HepG2 (cell line): ENCODE measurements around the gene RASSF10. TPM values are rescaled to one million over a fixed set of nuclear protein-coding genes. Genes with fewer than 3 reads are reported as not detected.

ENCODE experiments used
- ATAC-seq: fragments of 200-7000 bp; cut with Tn5 transposase; 3 replicates; pipeline ENCODE4 v1.9.1; 2020; ENCODE audit warnings: mild to moderate bottlenecking, moderate library complexity
- BruUV-seq: library from RNA; stranded (reverse); fragments of 400-500 nt; replicated peaks from 2 replicates; lab custom pipeline; 2021; lab: Mats Ljungman, UMichigan
- CTCF ChIA-PET: fragments of 300-600 bp; formaldehyde crosslinking; extraction: SDS; loops from one replicate; lab custom pipeline; 2021; ENCODE audit warnings: low total read pairs, inconsistent platforms, low intra/inter-chr PET ratio; lab: Yijun Ruan, JAX
- POLR2A ChIA-PET: fragments of 350-600 bp; sonication (Branson Sonifier 250); formaldehyde crosslinking; loops from one replicate; lab custom pipeline; 2020; ENCODE audit warnings: antibody characterized with exemption, inconsistent platforms; lab: Yijun Ruan, JAX
- DNase-seq: peaks from one replicate; pipeline ENCODE4 v3.0.0-alpha.2; 2015; ENCODE audit warnings: low spot score
- FAIRE-seq: peaks from 3 replicates; lab custom pipeline; 2011; peaks lifted over from hg19 to GRCh38; lab: Jason Lieb, UNC
- H2AFZ ChIP-seq: one replicate; pipeline ENCODE4 v1.6.1; 2011; ENCODE audit warnings: low read length, inconsistent platforms
- H3K27ac ChIP-seq: fragments of 300-600 bp; 3 replicates; pipeline ENCODE4 v1.8.0; 2011; ENCODE audit warnings: mixed run types, mild to moderate bottlenecking, mixed read lengths, low read length, inconsistent platforms; ENCODE audit not compliant: insufficient read depth; ENCODE audit errors: extremely low read length
- H3K27me3 ChIP-seq, 2 experiments: fragments of 200-600 bp in 1 of 2; 2 replicates in 1 of 2; 3 replicates in 1 of 2; pipeline versions ENCODE4 v1.6.0 to v1.8.0; 2011; ENCODE audit warnings: low read length in 2 of 2, mild to moderate bottlenecking in 2 of 2, moderate library complexity in 2 of 2, inconsistent platforms in 1 of 2; ENCODE audit not compliant: insufficient read depth in 2 of 2, control insufficient read depth in 1 of 2
- H3K36me3 ChIP-seq, 2 experiments: fragments of 200-600 bp in 1 of 2; replicated peaks in 1 of 2; 2 replicates in 1 of 2; 3 replicates in 1 of 2; pipeline versions ENCODE4 v1.5.1 to v1.8.0; 2011; ENCODE audit warnings: low read length in 2 of 2, inconsistent platforms in 1 of 2; ENCODE audit not compliant: insufficient read depth in 2 of 2, control insufficient read depth in 1 of 2
- H3K4me1 ChIP-seq: 2 replicates; pipeline ENCODE4 v1.5.1; 2012; ENCODE audit warnings: low read length, inconsistent platforms; ENCODE audit not compliant: insufficient read depth
- H3K4me2 ChIP-seq: 2 replicates; pipeline ENCODE4 v1.6.0; 2011; ENCODE audit warnings: low read depth, low read length, inconsistent platforms
- H3K4me3 ChIP-seq, 3 experiments: fragments of 200-600 bp in 1 of 3; sonication (generic), shearing (Covaris generic) in 1 of 3; replicated peaks in 1 of 3; 2 replicates each; pipeline ENCODE4 v1.5.1; 2011 to 2016; ENCODE audit warnings: low read length in 3 of 3, inconsistent platforms in 2 of 3, low read depth in 2 of 3, mild to moderate bottlenecking in 2 of 3, control low read depth in 1 of 3, mixed read lengths in 1 of 3; ENCODE audit not compliant: insufficient read depth in 1 of 3
- H3K79me2 ChIP-seq: one replicate; pipeline ENCODE4 v1.6.1; 2011; ENCODE audit warnings: low read length, inconsistent platforms; ENCODE audit not compliant: insufficient read depth
- H3K9ac ChIP-seq: 2 replicates; pipeline ENCODE4 v1.6.0; 2011; ENCODE audit warnings: mild to moderate bottlenecking, low read depth, low read length, inconsistent platforms; ENCODE audit not compliant: insufficient read depth
- H3K9me3 ChIP-seq: 2 replicates; pipeline ENCODE4 v1.5.1; 2012; ENCODE audit warnings: mild to moderate bottlenecking, low read length
- H4K20me1 ChIP-seq: 2 replicates; pipeline ENCODE4 v1.6.0; 2011; ENCODE audit warnings: inconsistent platforms, mild to moderate bottlenecking, low read length, moderate library complexity; ENCODE audit not compliant: insufficient read depth
- AHDC1 ChIP-seq: sonication (generic); formaldehyde crosslinking; IDR thresholded peaks from 2 replicates; pipeline ENCODE4 v1.5.1; 2020; ENCODE audit warnings: mild to moderate bottlenecking, missing genetic modification reagents, borderline replicate concordance
- BCL6 ChIP-seq: IDR thresholded peaks from 2 replicates; pipeline ENCODE4 v1.6.1; 2016; ENCODE audit warnings: missing genetic modification reagents, missing compliant biosample characterization
- FOXC1 ChIP-seq: sonication (generic); formaldehyde crosslinking; IDR thresholded peaks from 2 replicates; pipeline ENCODE4 v1.8.0; 2022; ENCODE audit warnings: mild to moderate bottlenecking, missing genetic modification reagents, borderline replicate concordance
- HOXA3 ChIP-seq: sonication (generic); formaldehyde crosslinking; IDR thresholded peaks from 2 replicates; pipeline ENCODE4 v1.5.0; 2020; ENCODE audit warnings: missing genetic modification reagents
- MBNL3 ChIP-seq: fragments of 250-450 bp; sonication (Bioruptor Pico); conservative IDR thresholded peaks from 2 replicates; pipeline ENCODE4 v1.8.0; 2022; ENCODE audit warnings: mild to moderate bottlenecking, inconsistent platforms
- NR2F6 ChIP-seq, 2 experiments: IDR thresholded peaks; 2 replicates each; pipeline ENCODE4 v1.6.1; 2016; ENCODE audit warnings: antibody characterized with exemption in 1 of 2, mild to moderate bottlenecking in 1 of 2
- PITX1 ChIP-seq: sonication (generic); formaldehyde crosslinking; IDR thresholded peaks from 2 replicates; pipeline ENCODE4 v1.5.1; 2020; ENCODE audit warnings: mild to moderate bottlenecking, missing genetic modification reagents
- POLR2A ChIP-seq, 2 experiments: IDR thresholded peaks; 2 replicates each; pipeline ENCODE4 v1.6.1; 2011; ENCODE audit warnings: low read depth in 2 of 2, low read length in 2 of 2, mild to moderate bottlenecking in 1 of 2, moderate library complexity in 1 of 2; ENCODE audit not compliant: insufficient read depth in 1 of 2
- RCOR2 ChIP-seq: IDR thresholded peaks from 2 replicates; pipeline ENCODE4 v1.6.1; 2016; ENCODE audit warnings: missing biosample characterization, missing genetic modification reagents
- RXRB ChIP-seq: IDR thresholded peaks from 2 replicates; pipeline ENCODE4 v1.6.1; 2016; ENCODE audit warnings: borderline replicate concordance, missing genetic modification reagents, missing compliant biosample characterization
- ZC3H13 ChIP-seq: sonication (generic); formaldehyde crosslinking; IDR thresholded peaks from 2 replicates; pipeline ENCODE4 v1.8.1; 2023; ENCODE audit warnings: mild to moderate bottlenecking, missing genetic modification reagents, moderate library complexity
- ZNF362 ChIP-seq: sonication (generic); formaldehyde crosslinking; IDR thresholded peaks from 2 replicates; pipeline ENCODE4 v1.4.0; 2020; ENCODE audit warnings: missing genetic modification reagents, mild to moderate bottlenecking, borderline replicate concordance
- ZNF432 ChIP-seq: sonication (generic); formaldehyde crosslinking; IDR thresholded peaks from 2 replicates; pipeline ENCODE4 v1.5.0; 2020; ENCODE audit warnings: missing genetic modification reagents, mild to moderate bottlenecking, borderline replicate concordance
- ZNF44 ChIP-seq: sonication (generic); formaldehyde crosslinking; IDR thresholded peaks from 2 replicates; pipeline ENCODE4 v1.5.1; 2020; ENCODE audit warnings: mild to moderate bottlenecking, missing genetic modification reagents
- ZNF547 ChIP-seq: sonication (generic); formaldehyde crosslinking; IDR thresholded peaks from 2 replicates; pipeline ENCODE4 v1.5.1; 2020; ENCODE audit warnings: mild to moderate bottlenecking, missing genetic modification reagents
- ZNF878 ChIP-seq: sonication (generic); formaldehyde crosslinking; IDR thresholded peaks from 2 replicates; pipeline ENCODE4 v1.8.1; 2023; ENCODE audit warnings: mild to moderate bottlenecking, missing genetic modification reagents, moderate library complexity
- WGBS: methylation state at CpG from one replicate; pipeline ENCODE4 v1.1.6; 2017; ENCODE audit warnings: low lambda C conversion rate; 5-methylcytosine and 5-hydroxymethylcytosine counted together
- in situ Hi-C: cut with HindIII; loops from 2 replicates; pipeline ENCODE4 v1.10.0; 2017; ENCODE audit warnings: low pct_unique_long_range_greater_than_20kb; ENCODE audit not compliant: extremely low pct_ligation_motif_present
- intact Hi-C: fragments of 100-400 bp; cut with micrococcal nuclease; formaldehyde crosslinking; loops from one replicate; pipeline ENCODE4 v1.10.0; 2022; ENCODE audit not compliant: unreplicated experiment
- polyA plus RNA-seq, 8 experiments: library from polyadenylated mRNA; depleted of rRNA in 3 of 8; stranded (reverse) in 7 of 8; unstranded in 1 of 8; fragments of >200 nt; fragmentation: Illumina TruSeq in 4 of 8; extraction: Trizol in 4 of 8; gene quantifications; 2 replicates each; pipeline versions ENCODE4 v1.2.1 to v1.2.3, GENCODE V29; 2011 to 2016; ENCODE audit warnings: low read depth in 4 of 8, missing spikeins in 1 of 8, mixed read lengths in 1 of 8; ENCODE audit not compliant: insufficient read depth in 1 of 8
- total RNA-seq, 5 experiments: library from RNA; depleted of rRNA; stranded (reverse); fragments of >200 nt; fragmentation: Illumina TruSeq; extraction: Trizol; gene quantifications; 2 replicates each; pipeline ENCODE4 v1.2.3, GENCODE V29; 2016; ENCODE audit warnings: low read depth in 1 of 5

RASSF10 gene
- total and polyA plus RNA-seq, 2 of the 13 experiments (the other 11 are each of a cell fraction or from before 2014, with no cell fraction given): not detected

GRCh38 chr11:13011466-13012055, 2.4 kb downstream of the RASSF10 start (continued):
- TF ChIP-seq FOXC1 (CRISPR knock-in tag) (no peak), MBNL3 (CRISPR knock-in tag) (no peak), ZNF44 (CRISPR knock-in tag) (no peak), HOXA3 (no peak), ZNF432 (no peak), POLR2A (IDR thresholded peaks at IDR 0.05; ENCODE audit: insufficient read depth in 1 of 2, low read depth in 2 of 2, low read length in 2 of 2) (no peak), ZNF547 (CRISPR knock-in tag) (no peak), PITX1 (CRISPR knock-in tag) (no peak)

DNA sequence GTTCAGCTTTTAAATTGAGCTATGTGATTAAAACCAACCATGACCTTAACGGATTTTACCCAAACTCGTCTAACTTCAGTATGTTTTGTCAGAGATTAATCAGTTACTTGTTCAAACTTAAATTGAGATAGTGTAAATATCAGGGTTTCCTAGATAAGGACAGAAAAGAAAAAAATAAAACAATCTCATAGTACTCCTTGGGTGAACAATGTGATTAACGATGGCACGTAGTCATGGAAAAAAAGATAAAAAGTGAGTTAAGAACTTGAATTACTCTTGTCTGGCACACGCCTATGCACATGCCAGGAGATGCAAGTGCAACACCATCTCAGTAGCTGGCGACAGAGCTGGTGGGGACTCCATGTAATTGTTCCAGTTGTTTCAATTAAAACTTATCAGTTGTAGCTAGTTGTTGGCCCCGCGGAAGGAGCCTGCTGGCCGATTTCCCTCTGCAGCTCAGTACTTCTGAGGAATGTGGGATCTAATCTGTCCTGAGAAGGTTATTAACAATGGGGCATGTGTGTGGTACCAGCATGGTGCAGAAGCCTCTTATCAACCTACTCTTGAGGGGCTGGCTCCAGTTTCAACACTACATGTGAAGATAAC, 3.0 kb downstream of the RASSF10 start:
- CTCF ChIA-PET: no interaction called here
- intact Hi-C loops: loop anchor here (2.0 kb wide), 1 partner anchor 129 kb away; no protein-coding TSS in a partner anchor
- peak; percentile 63 for FAIRE-seq
- TF ChIP-seq ZNF878 (CRISPR knock-in tag): 0 out of 2 replicates have a peak, but pooled peaks have one; percentile 27
- TF ChIP-seq NR2F6 (IDR thresholded peaks at IDR 0.05): peak; percentile 60
- TF ChIP-seq NR2F6 (CRISPR knock-in tag; IDR thresholded peaks at IDR 0.05): peak; percentile 37; the same call in 1 of the 2 replicates
- no peak for TF ChIP-seq RCOR2
- peak; percentile 89 for TF ChIP-seq BCL6 (CRISPR knock-in tag)
- TF ChIP-seq ZC3H13 (CRISPR knock-in tag): no peak
- peak; percentile 48; the same call in 1 of the 2 replicates for TF ChIP-seq ZNF362
- peak; percentile 8; the same call in 1 of the 2 replicates for TF ChIP-seq RXRB (CRISPR knock-in tag)
- peak; percentile 43; the same call in 1 of the 2 replicates for TF ChIP-seq PITX1 (CRISPR knock-in tag)
- peak; percentile 57; the same call in 1 of the 2 replicates for TF ChIP-seq AHDC1 (CRISPR knock-in tag)

More for the DNA sequence above, 3.0 kb downstream of the RASSF10 start:
- POLR2A ChIA-PET: interaction anchor here (0.9 to 1.3 kb wide), 2 partner anchors 128 to 129 kb away, joined by 3 to 4 read pairs; no protein-coding TSS in a partner anchor
- H3K9me3 ChIP-seq: no peaks in the 10 kb centered on the region
- no peaks in the 10 kb centered on the region for H3K27me3 ChIP-seq
- H2AFZ ChIP-seq: peak overlapping the region; percentile 43
- peak overlapping the region; percentile 3 for H3K27ac ChIP-seq
- BruUV-seq: no TSS peak
- no peaks in the 10 kb centered on the region for H3K36me3 ChIP-seq
- DNase-seq (peak; percentile 40), ATAC-seq (peak; percentile 18; the same call in 1 of the 3 replicates)
- no peak overlapping the region; the same call in 1 of the 2 replicates for H3K9ac ChIP-seq
- H3K4me2 ChIP-seq: peak overlapping the region; percentile 86
- H3K4me1 ChIP-seq: peaks cover 56% of the 10 kb centered on the region
- no peaks in the 10 kb centered on the region for H4K20me1 ChIP-seq
- H3K79me2 ChIP-seq: no peaks in the 10 kb centered on the region
- H3K4me3 ChIP-seq: peak overlapping the region in 2 of 3 experiments; percentile 41 to 50; a peak in 5 of 6 replicates
- in situ Hi-C loops: no loop called here
- WGBS: 1% methylated on average over 8 of the region's 9 CpGs
